ENCODE measurements around the gene CASQ1.
A peak's percentile ranks its signal among the peaks of the same experiment; 100 is the strongest.

Gene CASQ1

GRCh38 chr1:160189649-160190625, at the start of gene CASQ1:
Gene CASQ1, plus strand, starts transcription at chr1:160190575. Its CDS starts 177 bp downstream, at chr1:160190752.
- DNase-seq: peak in 11 of 56 donors; percentile 6 to 45 (median 21)

GRCh38 chr1:160143695-160144094, 46.7 kb upstream of the CASQ1 start:
- peak in 1 of 56 donors; percentile 19 for DNase-seq

DNA sequence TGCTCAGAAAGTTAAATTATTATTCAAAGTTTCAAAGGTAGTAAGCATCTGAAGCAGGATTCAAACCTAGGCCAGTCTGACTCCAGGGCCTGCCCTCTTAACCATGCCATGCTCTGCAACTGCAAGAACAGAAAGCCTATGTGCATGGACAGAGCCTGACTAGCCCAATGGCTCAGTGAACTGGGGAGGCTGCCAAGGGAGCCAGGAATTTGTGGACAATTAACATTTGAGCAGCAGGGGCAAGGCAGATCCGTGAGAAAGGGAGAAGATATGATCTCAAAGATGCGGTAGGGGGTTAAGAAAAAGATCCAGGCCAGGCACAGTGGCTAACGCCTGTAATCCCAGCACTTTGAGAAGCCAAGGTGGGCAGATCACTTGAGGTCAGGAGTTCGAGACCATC, 45.5 kb upstream of the CASQ1 start:
- DNase-seq: peak in 4 of 56 donors; percentile 18 to 27 (median 21)

DNA sequence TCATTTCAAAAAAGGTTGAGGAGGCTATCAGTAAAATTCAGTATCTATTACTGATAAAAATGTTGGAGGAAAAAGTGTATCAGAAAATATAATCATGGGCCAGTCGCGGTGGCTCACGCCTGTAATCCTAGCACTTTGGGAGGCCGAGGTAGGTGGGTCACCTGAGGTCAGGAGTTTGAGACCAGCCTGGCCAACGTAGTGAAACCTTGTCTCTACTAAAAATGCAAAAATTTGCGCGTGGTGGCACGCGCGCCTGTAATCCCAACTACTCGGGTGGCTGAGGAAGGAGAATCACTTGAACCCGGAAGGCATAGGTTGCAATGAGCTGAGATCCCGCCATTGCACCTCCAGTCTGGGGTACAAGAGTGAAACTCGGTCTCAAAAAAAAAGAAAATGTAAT, 44.3 kb upstream of the CASQ1 start:
- no peak for DNase-seq

GRCh38 chr1:160148121-160148520, 42.3 kb upstream of the CASQ1 start:
- no peak for DNase-seq

- DNase-seq: no peak
Observed at GRCh38 chr1:160149233-160149632, 41.1 kb upstream of the CASQ1 start.

DNA sequence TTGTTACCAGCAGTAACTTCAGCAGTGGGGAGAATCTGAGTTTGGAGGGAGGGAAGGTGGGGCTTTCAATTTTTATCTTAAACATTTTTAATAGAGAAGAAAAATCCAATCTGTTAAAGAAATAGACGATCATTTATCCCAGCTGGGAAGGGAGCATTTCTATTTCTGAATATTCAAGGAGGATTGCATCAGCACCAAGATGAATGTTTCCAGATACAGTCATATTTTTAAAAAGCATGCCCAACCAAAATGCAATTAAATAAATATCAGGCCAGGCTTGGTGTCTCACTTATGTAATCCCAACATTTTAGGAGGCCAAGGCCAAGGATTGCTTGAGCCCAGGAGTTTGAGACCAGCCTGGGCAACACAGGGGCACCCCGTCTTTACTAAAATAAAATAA, 40.7 kb upstream of the CASQ1 start:
- no peak for DNase-seq

DNA sequence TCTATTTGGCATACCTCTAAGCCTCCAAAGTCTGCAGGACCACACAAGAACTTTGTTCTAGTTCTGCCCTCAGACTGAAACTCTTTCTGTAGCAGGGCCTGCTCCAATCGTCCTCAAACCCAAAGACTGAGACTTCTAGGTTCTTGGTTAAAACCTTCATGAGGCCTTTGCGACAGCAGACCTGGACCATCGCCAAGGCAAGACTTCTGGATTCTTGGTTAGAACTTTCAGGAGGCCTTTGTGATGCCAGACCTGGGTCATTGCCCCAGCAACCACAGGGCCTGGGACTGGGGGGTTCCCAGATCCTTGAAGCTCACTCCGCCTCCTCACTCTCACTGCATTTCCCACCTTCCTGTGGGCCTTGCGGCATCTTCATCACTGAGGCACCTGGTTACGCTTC, 39.1 kb upstream of the CASQ1 start, which contains the start of gene ATP1A4:
TSS of gene ATP1A4 (plus strand) at position 301 of the 400 bp plus-strand sequence. CDS start 438 bp downstream, outside the sequence.
- DNase-seq: no peak

DNA sequence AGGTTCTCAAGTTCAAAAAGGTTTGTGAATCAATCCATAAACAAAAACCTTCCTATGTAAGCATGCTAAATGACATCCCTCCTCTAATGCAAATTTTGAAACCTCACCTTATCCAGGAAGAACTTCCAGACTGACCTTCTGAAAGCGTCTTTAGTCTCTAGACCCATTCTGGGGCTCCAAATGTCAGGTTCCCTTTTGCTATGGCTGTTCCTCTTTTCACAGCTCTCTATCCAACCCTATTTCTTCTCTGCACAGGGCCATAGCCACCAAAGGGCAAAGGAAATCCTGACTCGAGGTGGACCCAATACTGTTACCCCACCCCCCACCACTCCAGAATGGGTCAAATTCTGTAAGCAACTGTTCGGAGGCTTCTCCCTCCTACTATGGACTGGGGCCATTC, 35.6 kb upstream of the CASQ1 start:
- DNase-seq: no peak

DNA sequence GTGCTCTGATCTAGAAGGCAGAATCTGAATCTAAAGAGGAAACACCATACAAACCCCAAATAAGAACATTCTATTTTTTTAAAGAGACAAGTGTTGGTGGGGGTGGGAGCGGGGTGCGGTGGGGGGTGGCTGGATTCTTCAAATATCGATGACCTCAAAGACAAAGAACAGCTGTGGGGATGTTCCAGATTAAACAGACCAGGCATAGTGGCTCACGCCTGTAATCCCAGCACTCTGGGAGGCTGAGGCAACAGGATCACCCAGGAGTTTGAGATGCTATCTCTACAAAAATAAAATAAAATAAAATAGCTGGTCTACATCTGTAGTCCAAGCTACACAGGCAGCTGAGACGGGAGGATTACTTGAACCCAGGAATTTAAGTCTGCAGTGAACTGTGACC, 34.0 kb upstream of the CASQ1 start:
- DNase-seq: no peak

GRCh38 chr1:160157174-160157573, 33.2 kb upstream of the CASQ1 start:
- DNase-seq: no peak

- no peak for DNase-seq
Observed at GRCh38 chr1:160158031-160158430, 32.3 kb upstream of the CASQ1 start.

DNA sequence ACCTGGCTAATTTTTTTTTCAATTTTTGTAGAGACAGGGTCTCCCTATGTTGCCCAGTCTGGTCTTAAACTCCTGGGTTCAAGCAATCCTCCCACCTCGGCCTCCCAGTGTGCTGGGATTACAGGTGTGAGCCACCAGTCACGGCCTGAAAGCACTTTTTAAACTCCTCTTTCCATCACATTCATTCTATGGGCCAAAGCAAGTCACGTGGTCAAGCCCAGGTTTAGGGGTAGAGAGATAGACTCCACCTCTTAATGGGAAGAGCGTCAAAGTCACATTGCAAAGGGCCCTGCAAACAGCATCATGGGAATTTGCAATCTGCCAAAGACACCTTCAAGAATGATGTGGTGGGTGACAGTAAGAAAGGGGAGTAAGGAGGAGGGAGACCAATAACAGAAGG, 31.8 kb upstream of the CASQ1 start:
- DNase-seq: no peak

- no peak for DNase-seq
Observed at GRCh38 chr1:160159846-160160245, 30.5 kb upstream of the CASQ1 start.

DNA sequence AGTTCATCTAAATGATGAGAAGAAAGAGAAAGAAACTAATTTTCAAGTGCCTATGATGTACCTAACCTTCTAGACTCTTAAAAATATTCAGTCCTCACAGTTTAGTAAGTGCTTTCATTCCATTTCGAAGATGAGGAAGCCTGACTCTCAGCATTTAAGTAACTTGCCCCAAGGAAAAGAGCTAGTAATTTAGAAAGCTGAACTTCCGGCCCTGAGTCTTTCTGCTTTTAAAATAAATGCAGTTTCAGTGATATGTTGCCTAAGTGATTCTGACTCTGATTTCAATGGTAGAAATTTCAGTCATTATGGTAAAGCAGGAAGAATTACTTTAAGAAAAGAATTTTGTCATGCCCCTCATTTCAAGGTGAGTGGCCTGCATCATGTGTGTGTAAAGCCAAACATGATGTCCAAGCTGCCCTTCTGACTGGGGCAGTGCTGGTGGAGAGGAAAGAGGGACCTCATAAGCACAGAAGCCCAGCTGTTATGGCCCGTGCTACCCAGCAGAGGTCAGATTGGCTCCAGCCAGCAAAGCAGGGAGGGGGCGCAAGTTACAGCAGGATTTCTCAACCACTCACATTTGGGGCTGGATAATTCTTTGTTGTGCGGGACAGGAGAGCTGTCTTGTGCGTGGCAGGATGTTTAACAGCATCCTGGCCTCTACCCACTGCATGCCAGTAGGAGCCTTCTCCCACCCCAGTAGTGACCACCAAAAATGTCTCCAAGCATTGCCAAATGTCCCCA, 28.2 kb upstream of the CASQ1 start:
- DNase-seq: peak in 16 of 56 donors; percentile 7 to 49 (median 22)

DNA sequence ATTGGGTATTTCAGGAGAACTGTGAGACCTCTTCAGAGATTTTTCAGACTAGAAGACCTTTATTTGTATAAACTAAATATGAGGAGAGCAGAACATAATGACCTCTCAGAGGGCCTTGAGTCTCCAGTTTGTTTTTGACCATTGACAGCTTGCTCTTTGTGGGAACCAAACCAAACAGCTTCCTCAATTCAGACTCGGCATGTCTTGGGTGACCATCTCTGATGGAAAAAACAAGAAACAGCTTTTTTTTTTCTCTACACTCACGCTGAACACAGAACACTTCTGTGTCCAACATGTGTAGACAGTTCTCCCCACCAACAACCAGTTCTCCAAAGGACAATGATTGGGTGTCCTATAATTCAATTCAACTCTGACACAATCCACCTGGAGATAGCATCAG, 27.4 kb upstream of the CASQ1 start:
- no peak for DNase-seq

DNA sequence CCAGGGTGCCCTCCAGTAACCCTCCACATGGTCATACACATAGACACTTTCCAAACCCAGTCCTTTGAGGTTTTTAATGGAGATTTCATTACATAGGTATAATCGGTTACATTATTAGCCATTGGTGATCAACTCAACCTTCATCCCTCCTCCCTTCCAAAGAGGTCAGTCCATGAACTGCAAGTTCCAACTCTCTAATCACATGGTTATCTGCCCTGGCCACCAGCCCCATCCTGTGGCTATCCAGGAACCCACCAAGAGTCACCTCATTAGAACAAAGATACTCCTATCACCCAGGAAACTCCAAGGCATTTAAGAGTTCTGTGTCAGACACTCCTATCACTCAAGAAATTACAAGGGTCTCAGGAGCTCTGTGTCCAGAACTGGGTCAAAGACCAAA, 26.8 kb upstream of the CASQ1 start:
- DNase-seq: no peak

- DNase-seq: no peak
Observed at GRCh38 chr1:160164121-160164520, 26.3 kb upstream of the CASQ1 start.

GRCh38 chr1:160166166-160166868, 24.1 kb upstream of the CASQ1 start:
- DNase-seq: no peak

GRCh38 chr1:160167056-160167455, 23.3 kb upstream of the CASQ1 start:
- no peak for DNase-seq

- DNase-seq: no peak
Observed at GRCh38 chr1:160167580-160167979, 22.8 kb upstream of the CASQ1 start.

- DNase-seq: no peak
Observed at GRCh38 chr1:160168016-160168415, 22.4 kb upstream of the CASQ1 start.
